ENCODE results near the gene DDX60.

- TF ChIP-seq CTCF (conservative IDR thresholded peaks at IDR 0.05): no peak
- no peak for TF ChIP-seq EZH2 (IDR thresholded peaks at IDR 0.05; ENCODE audit: low read depth)
These were observed 15.5 kb upstream of the DDX60 start for GRCh38 chr4:168334053-168334452.

All from PC-9 (cell line).